Measurements from ENCODE around the gene TYROBP.
"Not testable (repeated sequence)": the region's sequence is repeated elsewhere in the genome, so short reads cannot be mapped to it uniquely, and the experiment has no call there.

The TYROBP gene

GRCh38 chr19:35932291-35932936, 24.3 kb upstream of the TYROBP start:
- no peak for DNase-seq (ENCODE audit: low spot score)
- no peak for FAIRE-seq

GRCh38 chr19:35931874-35932202, 23.7 kb upstream of the TYROBP start:
- FAIRE-seq (no peak), DNase-seq (ENCODE audit: low spot score) (no peak)

DNA sequence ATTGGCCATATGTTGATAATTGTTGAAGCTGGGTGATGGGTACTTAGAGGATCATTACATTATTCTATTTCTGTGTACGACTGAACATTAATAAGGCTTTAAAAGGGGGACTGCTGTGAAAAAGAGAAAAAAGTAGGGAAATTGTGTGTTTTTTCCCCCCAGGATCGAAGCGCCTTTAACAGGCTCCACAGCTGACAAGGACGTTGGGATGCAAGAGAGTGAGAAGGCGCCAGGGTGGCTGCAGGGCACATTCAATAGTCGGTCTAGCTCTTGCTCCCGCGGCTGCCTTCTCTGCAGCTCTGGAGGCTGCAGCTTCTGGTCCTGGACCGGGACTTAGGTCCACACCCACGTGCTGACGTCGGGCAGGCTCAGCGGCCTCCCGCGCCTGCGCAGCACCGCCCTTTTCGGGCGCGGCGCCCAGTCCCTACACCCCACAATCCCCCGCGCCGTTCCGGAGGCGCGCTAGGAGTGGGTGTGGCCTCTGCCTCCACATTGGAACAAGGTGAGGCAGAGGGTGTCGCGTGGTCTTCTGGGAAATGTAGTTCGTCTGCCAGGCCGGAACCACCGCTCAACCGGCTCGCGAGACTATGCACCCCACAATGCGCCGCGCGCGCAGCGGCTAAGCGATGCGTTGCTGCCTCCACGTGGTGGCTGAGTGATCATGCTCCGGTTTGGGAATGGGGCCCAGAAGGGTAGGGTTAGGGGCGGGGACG, 23.2 kb upstream of the TYROBP start:
- peak; percentile 74 for FAIRE-seq
- DNase-seq (ENCODE audit: low spot score) = peak; percentile 97

GRCh38 chr19:35929876-35930275, 21.8 kb upstream of the TYROBP start:
- FAIRE-seq = no peak

DNA sequence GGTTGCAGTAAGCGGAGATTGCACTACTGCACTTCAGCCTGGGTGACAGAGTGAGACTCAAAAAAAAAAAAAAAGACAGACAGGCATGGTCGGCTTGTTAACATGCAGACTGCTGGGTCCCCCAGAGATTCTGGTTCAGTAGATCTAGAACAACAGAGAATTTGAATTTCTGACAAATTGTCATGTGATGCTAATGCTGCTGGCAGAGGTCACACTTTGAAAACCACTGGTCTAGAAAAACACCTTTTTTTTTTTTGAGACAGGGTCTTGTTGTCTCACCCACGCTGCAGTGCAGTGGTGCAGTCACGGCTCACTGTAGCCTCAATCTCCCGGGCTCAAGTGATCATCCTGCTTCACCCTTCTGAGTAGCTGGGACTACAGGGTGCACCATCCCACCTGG, 20.4 kb upstream of the TYROBP start:
- no peak for FAIRE-seq
- no peak for DNase-seq (ENCODE audit: low spot score)

More at GRCh38 chr19:35929876-35930275, 21.8 kb upstream of the TYROBP start:
- DNase-seq (ENCODE audit: low spot score) = no peak

- DNase-seq (ENCODE audit: low spot score) (no peak), FAIRE-seq (no peak)
Observed at GRCh38 chr19:35925501-35925900, 17.4 kb upstream of the TYROBP start.

DNA sequence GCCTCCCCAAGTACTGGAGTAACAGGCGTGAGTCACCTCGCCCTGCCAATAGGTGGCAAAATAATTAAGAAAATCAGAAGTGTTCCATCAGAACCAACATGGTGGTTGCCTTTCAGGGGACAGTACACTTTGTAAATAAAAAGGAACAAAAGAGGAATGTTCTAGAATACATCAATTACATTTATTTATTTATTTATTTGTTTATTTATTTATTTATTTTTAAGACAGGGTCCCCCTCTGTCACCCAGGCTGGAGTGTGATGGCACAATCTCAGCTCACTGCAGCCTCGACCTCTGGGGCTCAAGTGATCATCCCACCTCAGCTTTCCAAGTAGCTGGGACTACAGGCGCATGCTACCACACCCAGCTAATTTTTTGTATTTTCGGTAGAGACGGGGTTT, 12.9 kb upstream of the TYROBP start:
- no peak for FAIRE-seq
- DNase-seq (ENCODE audit: low spot score) = no peak

DNA sequence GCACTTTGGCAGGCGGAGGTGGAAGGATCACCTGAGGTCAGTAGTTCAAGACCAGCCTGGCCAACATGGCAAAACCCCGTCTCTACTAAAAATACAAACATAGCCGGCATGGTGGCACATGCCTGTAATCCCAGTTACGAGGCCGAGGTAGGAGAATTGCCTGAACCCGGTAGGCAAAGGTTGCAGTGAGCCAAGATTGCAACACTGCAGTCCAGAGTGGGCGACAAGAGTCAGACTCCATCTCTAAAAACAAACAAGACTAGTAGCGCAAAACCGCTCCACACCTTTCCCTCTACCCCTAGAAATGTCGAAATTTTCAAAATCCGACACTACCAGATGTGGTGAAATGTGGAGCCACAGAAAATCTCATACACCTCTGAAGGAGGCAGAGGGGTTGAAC, 11.2 kb upstream of the TYROBP start:
- FAIRE-seq = no peak
- no peak for DNase-seq (ENCODE audit: low spot score)

DNA sequence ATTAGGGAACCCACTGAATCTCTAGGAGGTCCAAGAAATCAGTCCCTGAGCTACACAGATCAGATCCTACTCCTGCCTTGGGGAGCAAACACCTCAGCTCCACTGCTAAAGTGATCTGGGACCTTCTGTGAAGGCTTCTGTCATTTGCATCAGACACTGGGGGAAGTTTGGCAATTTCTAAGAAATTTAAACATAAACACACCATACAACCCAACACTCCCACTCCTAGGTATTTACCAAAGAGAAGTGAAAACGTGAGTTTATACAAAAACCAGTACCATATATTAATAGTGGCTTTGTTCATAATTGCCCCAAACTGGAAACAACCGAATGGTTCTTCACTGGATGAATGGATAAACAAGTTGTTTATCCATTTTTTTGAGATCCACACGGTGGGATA, 7.3 kb upstream of the TYROBP start:
- no peak for FAIRE-seq

DNA sequence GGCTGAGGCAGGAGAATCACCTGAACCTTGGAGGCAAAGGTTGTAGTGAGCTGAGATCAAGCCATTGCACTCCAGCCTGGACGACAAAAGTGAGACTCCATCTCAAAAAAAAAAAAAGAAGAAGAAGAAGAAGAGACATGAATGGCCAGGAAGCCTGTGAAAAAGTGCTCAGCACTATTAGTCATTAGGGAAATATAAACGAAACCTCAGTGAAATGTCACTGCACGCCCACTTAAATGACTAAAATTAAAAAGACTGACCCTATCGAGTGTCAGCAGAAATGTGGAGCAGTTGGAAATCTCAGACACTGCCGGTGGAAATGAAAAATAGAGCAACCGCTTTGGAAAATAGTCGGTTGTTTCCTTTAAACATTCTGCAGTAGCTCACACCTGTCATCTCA, 5.5 kb upstream of the TYROBP start:
- FAIRE-seq = no peak
- no peak for DNase-seq (ENCODE audit: low spot score)

More for the DNA sequence above, 7.3 kb upstream of the TYROBP start:
- no peak for DNase-seq (ENCODE audit: low spot score)

GRCh38 chr19:35911790-35912189, 3.7 kb upstream of the TYROBP start:
- peak; percentile 51 for DNase-seq (ENCODE audit: low spot score)
- FAIRE-seq = no peak

DNA sequence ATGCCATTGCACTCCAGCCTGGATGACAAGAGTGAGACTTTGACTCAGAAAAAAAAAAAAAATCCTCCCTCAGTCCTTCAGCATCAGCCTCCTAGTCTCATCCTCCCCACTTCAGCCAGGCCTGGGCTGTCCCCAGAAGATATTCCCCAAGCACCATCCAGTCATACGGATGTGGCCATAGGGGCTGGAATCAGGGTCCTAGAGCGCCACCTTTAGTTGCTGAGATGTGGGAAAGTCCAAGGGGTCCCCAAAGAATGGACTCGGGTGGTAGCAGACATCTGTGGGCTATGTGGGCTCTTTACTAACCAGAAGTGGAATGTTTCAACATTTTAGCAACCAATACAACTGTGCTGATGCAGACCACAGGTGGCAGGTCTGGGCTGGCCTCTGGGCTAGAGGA, 3.1 kb upstream of the TYROBP start:
- no peak for FAIRE-seq

GRCh38 chr19:35910355-35910754, 2.3 kb upstream of the TYROBP start:
- not testable (repeated sequence) for DNase-seq (ENCODE audit: low spot score); FAIRE-seq

More for the DNA sequence above, 3.1 kb upstream of the TYROBP start:
- DNase-seq (ENCODE audit: low spot score) = no peak

DNA sequence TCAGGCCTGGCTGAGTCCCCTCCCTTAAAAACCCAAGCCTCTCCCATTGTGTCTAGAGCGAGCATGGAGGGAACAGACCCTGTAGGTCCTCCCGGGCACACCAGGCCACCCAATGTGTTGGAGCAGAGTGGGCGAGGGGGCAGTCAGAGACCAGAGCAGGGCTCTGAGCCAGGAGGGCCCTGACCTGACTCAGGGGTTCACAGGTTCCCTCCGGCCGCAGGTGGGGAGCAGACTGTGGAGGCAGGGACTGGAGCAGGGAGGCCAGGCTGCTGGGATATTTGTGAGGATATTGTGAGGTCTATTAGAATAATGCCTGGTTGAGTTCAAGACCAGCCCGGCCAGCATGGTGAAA, 1.6 kb upstream of the TYROBP start:
- FAIRE-seq (no peak), DNase-seq (ENCODE audit: low spot score) (no peak)

DNA sequence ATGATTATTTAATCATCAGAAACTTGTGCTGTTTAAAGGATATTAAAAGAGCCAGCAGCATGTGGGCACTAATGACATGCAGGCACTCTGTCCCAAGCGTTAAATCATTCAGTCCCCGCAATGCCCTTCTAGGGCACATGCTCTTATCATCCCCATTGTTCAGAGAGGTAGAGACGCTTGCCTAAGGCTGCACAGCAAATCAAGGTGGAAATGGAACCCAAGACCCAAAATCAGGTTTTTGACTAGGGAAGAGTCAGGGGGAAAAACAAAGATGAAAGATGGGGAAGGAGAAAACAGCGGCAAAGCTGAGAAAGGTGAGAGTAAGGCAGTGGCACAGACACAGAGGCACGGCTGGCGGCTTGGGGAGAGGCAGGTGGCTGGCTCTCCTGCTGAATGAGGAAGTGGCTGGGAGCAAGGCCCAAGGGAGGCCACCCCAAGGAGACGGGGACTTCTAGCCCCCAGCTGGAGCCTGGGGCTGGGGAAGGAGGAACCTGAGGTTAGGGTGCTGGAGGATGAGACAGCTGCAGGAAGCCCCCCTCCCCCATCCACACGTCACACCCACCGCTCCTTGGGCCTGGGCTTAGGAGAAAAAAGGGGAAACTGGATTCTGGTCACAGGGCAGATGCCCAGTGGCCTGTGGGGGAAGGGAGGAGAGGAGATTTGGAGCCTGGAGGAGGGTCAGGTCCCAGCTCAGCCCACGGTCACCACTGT, 1.0 kb upstream of the TYROBP start:
- DNase-seq (ENCODE audit: low spot score) (no peak), FAIRE-seq (no peak)

GRCh38 chr19:35907377-35907745, 734 bp downstream of the TYROBP start:
- no peak for FAIRE-seq
- DNase-seq (ENCODE audit: low spot score) = no peak

GRCh38 chr19:35905178-35905727, 2.8 kb downstream of the TYROBP start:
- no peak for DNase-seq (ENCODE audit: low spot score)
- no peak for FAIRE-seq

- DNase-seq (ENCODE audit: low spot score) (no peak), FAIRE-seq (no peak)
Observed at GRCh38 chr19:35904311-35905068, 3.6 kb downstream of the TYROBP start.

GRCh38 chr19:35903550-35904179, 4.4 kb downstream of the TYROBP start:
- peak; percentile 69 for DNase-seq (ENCODE audit: low spot score)
- no peak for FAIRE-seq

DNA sequence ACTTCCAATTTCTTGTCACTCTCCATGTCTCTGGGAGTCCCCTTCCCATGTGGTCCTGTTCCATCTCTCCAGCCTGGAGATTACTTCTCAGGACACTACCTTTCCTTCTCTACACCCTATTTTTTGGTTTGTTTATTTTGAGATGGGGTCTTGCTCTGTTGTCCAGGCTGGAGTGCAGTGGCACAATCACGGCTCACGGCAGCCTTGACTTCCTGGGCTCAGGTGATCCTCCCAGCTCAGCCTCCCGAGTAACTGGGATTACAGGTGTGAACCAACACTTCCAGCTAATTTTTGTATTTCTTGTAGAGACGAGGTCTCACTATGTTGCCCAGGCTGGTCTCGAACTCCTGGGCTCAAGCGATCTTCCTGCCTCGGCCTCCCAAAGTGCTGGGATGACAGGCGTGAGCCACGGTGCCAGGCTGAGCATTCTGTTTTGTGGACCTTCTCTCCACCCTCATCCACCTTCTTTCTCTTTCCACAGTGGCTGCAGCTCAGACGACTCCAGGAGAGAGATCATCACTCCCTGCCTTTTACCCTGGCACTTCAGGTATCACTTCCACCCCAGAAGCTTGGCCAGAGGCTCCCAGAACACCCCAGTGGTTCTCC, 5.1 kb downstream of the TYROBP start:
- FAIRE-seq = no peak

More for the DNA sequence above, 5.1 kb downstream of the TYROBP start:
- no peak for DNase-seq (ENCODE audit: low spot score)
